Nephron (organoid): ENCODE results near the gene PLD6.
"Not testable (repeated sequence)": the region's sequence is repeated elsewhere in the genome, so short reads cannot be mapped to it uniquely, and the experiment has no call there.

ENCODE experiments used
- H3K27ac Mint-ChIP-seq, 3 experiments: 2 replicates each; pipeline ENCODE4 v1.8.0; 2020; ENCODE audit warnings: mixed read lengths in 3 of 3, mild to moderate bottlenecking in 2 of 3, moderate library complexity in 1 of 3
- H3K27me3 Mint-ChIP-seq: 2 replicates; pipeline ENCODE4 v1.8.0; 2021; ENCODE audit warnings: low read depth, mild to moderate bottlenecking, moderate library complexity, mixed read lengths
- H3K36me3 Mint-ChIP-seq: 2 replicates; pipeline ENCODE4 v1.8.0; 2020; ENCODE audit warnings: low read depth, mixed read lengths
- H3K4me1 Mint-ChIP-seq: 2 replicates; pipeline ENCODE4 v1.8.0; 2020; ENCODE audit warnings: mixed read lengths
- H3K4me3 Mint-ChIP-seq, 3 experiments: 2 replicates each; pipeline ENCODE4 v1.8.0; 2020; ENCODE audit warnings: mild to moderate bottlenecking in 3 of 3, mixed read lengths in 3 of 3, moderate library complexity in 2 of 3
- H3K9me3 Mint-ChIP-seq: 2 replicates; pipeline ENCODE4 v1.8.0; 2020; ENCODE audit warnings: mixed read lengths
- TF ChIP-seq, protein P1 (sequence below), 3 experiments: fragments of 200-600 bp; sonication (generic); IDR thresholded peaks; one replicate each; pipeline ENCODE4 v1.5.0; 2021; ENCODE audit warnings: antibody characterized with exemption in 3 of 3; ENCODE audit not compliant: unreplicated experiment in 3 of 3

PLD6 gene

DNA sequence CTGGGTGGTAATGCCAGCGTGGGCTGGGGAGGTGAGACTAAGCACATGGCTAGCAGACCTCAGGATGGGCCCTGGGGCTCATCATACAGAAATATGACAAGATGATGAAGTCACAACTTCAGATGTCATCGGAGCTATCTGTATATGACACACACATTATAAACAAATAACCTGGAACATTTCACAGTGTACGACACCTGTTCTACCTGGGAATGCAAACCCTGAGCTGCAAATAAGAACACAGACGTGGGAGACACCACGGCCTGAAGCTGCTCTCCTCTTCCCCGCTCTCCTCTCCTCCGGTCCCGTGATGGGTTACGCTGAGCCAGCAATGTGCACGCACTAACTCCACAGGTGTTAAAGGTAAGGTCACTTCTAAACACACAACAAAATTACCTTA, 4.9 kb downstream of the PLD6 start:
- Mint-ChIP-seq H3K9me3 (no peaks in the 10 kb centered on the region), H3K36me3 (no peaks in the 10 kb centered on the region), H3K4me3 (no peak overlapping the region), H3K4me1 (peaks cover 28% of the 10 kb centered on the region), H3K27me3 (no peaks in the 10 kb centered on the region), H3K27ac (peak overlapping the region; percentile 84 to 94 (median 89))
- TF ChIP-seq, protein P1, sequence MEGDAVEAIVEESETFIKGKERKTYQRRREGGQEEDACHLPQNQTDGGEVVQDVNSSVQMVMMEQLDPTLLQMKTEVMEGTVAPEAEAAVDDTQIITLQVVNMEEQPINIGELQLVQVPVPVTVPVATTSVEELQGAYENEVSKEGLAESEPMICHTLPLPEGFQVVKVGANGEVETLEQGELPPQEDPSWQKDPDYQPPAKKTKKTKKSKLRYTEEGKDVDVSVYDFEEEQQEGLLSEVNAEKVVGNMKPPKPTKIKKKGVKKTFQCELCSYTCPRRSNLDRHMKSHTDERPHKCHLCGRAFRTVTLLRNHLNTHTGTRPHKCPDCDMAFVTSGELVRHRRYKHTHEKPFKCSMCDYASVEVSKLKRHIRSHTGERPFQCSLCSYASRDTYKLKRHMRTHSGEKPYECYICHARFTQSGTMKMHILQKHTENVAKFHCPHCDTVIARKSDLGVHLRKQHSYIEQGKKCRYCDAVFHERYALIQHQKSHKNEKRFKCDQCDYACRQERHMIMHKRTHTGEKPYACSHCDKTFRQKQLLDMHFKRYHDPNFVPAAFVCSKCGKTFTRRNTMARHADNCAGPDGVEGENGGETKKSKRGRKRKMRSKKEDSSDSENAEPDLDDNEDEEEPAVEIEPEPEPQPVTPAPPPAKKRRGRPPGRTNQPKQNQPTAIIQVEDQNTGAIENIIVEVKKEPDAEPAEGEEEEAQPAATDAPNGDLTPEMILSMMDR (IDR thresholded peaks at IDR 0.05; ENCODE audit: unreplicated experiment in 3 of 3), result no peak

DNA sequence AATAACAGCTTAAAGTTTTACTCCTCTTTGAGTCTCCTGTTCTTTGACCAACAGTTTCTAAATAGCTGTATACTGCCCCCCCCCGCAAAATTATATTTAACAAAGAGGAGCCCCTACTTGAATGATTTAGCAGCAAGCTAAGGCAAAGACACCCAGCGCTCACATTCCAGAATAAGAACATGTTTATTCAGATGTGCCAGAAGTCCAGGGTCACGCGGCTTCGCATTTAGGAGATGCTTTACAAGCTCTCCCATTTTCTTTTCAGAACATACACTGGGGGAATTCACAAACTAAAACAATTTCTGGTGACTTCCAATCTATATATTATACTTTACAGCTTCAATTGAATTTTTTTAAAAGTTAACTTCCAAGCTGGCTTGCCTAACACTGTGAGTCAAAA, 5.3 kb downstream of the PLD6 start:
- Mint-ChIP-seq H3K4me3 (no peak overlapping the region), H3K36me3 (no peaks in the 10 kb centered on the region), H3K4me1 (peaks cover 28% of the 10 kb centered on the region), H3K27ac (peak overlapping the region; percentile 84 to 94 (median 89)), H3K9me3 (no peaks in the 10 kb centered on the region), H3K27me3 (no peaks in the 10 kb centered on the region)
- TF ChIP-seq, protein P1 (IDR thresholded peaks at IDR 0.05; ENCODE audit: unreplicated experiment in 3 of 3), result no peak

DNA sequence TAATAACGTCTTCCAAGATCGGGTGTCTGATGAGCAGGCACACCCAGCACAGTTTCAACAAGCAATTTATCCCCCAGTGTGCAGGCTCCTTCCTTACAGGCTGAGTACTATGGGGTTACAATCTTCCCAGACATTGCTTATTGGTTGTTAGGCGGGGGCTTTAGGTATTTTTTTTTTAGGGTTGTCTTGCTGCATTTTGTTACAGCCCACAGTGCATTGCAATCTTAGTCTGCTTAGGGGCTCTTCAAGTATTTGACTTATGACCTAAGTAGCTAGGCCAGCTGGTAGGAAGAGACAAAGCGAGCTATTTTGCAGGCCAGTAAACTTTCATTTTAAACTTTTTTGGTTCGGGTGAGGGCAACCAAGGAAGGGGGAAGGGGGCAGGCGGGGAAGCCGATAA, 5.8 kb downstream of the PLD6 start:
- peak overlapping the region; percentile 84 to 94 (median 89) for H3K27ac Mint-ChIP-seq
- peaks cover 28% of the 10 kb centered on the region for H3K4me1 Mint-ChIP-seq
- no peaks in the 10 kb centered on the region for H3K27me3 Mint-ChIP-seq

DNA sequence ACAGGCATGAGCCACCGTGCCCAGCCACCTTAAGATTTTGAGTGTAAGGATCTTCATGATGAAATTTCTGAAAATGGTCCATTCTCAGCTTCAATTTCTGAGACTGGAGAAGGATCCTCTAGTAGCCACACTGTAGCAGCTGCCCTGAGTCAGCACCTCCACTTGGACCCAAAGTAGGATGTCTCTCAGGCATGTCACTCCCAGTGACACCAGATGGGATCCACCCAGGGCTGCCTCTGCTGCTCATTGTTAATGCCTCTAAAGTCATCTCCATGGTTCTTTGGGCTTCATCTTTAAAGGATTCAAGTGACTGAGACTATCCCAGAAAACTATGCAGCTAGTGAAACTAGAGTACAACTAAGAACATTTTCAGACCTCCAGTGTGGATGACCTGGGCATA, 7.9 kb downstream of the PLD6 start:
- Mint-ChIP-seq H3K9me3 (no peaks in the 10 kb centered on the region), H3K27ac (no peak overlapping the region), H3K36me3 (no peaks in the 10 kb centered on the region), H3K4me3 (no peak overlapping the region), H3K27me3 (no peaks in the 10 kb centered on the region), H3K4me1 (peaks cover 28% of the 10 kb centered on the region)
- TF ChIP-seq, protein P1 (IDR thresholded peaks at IDR 0.05; ENCODE audit: unreplicated experiment in 3 of 3), result no peak

More for the DNA sequence above, 5.8 kb downstream of the PLD6 start:
- peak overlapping the region in 2 of 3 experiments; percentile 5 to 6 for H3K4me3 Mint-ChIP-seq
- no peaks in the 10 kb centered on the region for H3K36me3 Mint-ChIP-seq
- TF ChIP-seq, protein P1 (IDR thresholded peaks at IDR 0.05; ENCODE audit: unreplicated experiment in 3 of 3), result no peak
- no peaks in the 10 kb centered on the region for H3K9me3 Mint-ChIP-seq

DNA sequence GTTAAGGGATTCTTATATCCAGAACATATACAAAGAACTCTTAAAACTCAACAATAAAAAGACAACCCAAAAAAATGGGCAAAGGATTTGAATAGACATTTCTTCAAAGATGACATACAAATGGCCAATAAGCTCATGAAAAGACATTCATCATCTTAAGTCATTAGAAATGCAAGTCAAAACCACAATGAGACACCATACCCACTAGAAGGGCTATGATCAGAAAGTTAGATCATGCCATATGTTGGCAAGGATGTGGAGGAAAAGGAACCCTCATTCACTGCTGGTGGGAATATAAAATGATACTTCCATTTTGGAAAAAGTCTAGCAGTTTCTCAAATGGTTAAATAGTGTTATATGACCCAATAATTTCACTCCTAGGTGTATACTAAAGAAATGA, 9.4 kb downstream of the PLD6 start:
- Mint-ChIP-seq H3K27me3 (no peaks in the 10 kb centered on the region), H3K36me3 (no peaks in the 10 kb centered on the region), H3K4me3 (no peak overlapping the region), H3K4me1 (peaks cover 28% of the 10 kb centered on the region), H3K27ac (peak overlapping the region in 1 of 3 experiments; percentile 28), H3K9me3 (no peaks in the 10 kb centered on the region)
- TF ChIP-seq, protein P1 (IDR thresholded peaks at IDR 0.05; ENCODE audit: unreplicated experiment in 3 of 3), result no peak

DNA sequence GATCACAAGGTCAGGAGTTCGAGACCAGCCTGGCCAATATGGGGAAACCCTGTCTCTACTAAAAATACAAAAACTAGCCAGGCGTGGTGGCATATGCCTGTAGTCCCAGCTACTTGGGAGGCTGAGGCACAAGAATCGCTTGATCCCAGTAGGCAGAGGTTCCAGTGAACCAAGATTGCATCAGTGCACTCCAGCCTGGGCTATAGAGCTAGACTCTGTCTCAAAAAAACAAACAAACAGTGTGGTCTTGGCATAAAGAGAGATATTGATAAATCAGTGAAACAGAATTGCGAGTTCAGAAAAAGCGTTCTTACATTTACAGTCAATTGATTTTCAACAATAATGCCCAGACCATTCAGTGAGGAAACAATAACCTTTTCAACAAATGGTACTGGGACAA, 10.7 kb downstream of the PLD6 start:
- H3K9me3 Mint-ChIP-seq, H3K27me3 Mint-ChIP-seq, H3K27ac Mint-ChIP-seq, H3K4me3 Mint-ChIP-seq, H3K36me3 Mint-ChIP-seq: not testable (repeated sequence)
- peaks cover 23% of the 10 kb centered on the region for H3K4me1 Mint-ChIP-seq
